K562 (cell line): Measurements from ENCODE around the gene GPR3. TPM values are rescaled to one million over a fixed set of nuclear protein-coding genes. Genes with fewer than 3 reads are reported as not detected.

ENCODE experiments used
- ATAC-seq: fragments of 200-7000 bp; cut with Tn5 transposase; 3 replicates; pipeline ENCODE4 v1.9.1; 2020; ENCODE audit warnings: moderate library complexity
- BruUV-seq: library from RNA; stranded (reverse); fragments of 400-500 nt; replicated peaks from 2 replicates; lab custom pipeline; 2021; lab: Mats Ljungman, UMichigan
- CTCF ChIA-PET: fragments of 300-600 bp; formaldehyde crosslinking; extraction: SDS; loops from one replicate; lab custom pipeline; 2021; ENCODE audit warnings: low intra/inter-chr PET ratio; lab: Yijun Ruan, JAX
- POLR2A ChIA-PET: fragments of 300-600, 350-650 bp; sonication (Branson Sonifier 250); formaldehyde crosslinking; extraction: SDS; loops from one replicate; lab custom pipeline; 2021; ENCODE audit warnings: antibody characterized with exemption, inconsistent platforms; lab: Yijun Ruan, JAX
- DNase-seq, 4 experiments: peaks; one replicate each; pipeline versions ENCODE4 v3.0.0 to v3.0.0-alpha.2; 2011 to 2018; ENCODE audit warnings: low spot score in 3 of 4, mixed read lengths in 3 of 4; ENCODE audit errors: extremely low read depth in 1 of 4
- FAIRE-seq: peaks from 2 replicates; lab custom pipeline; 2011; peaks lifted over from hg19 to GRCh38; lab: Jason Lieb, UNC
- H2AFZ ChIP-seq: 2 replicates; pipeline ENCODE4 v1.6.0; 2011; ENCODE audit warnings: low read depth, low read length, control low read depth, inconsistent platforms
- H3K27ac ChIP-seq: fragments of 200-600 bp; 3 replicates; pipeline ENCODE4 v1.8.0; 2011; ENCODE audit warnings: low read depth, mild to moderate bottlenecking, control low read depth, inconsistent platforms, low read length, moderate library complexity, mixed read lengths; ENCODE audit errors: extremely low read depth
- H3K27me3 ChIP-seq, 2 experiments: fragments of 300-600 bp in 1 of 2; 2 replicates in 1 of 2; 3 replicates in 1 of 2; pipeline versions ENCODE4 v1.6.0 to v1.8.0; 2011; ENCODE audit warnings: inconsistent platforms in 2 of 2, low read length in 2 of 2, mild to moderate bottlenecking in 1 of 2, mixed read lengths in 1 of 2, moderate library complexity in 1 of 2; ENCODE audit not compliant: control insufficient read depth in 2 of 2, insufficient read depth in 2 of 2
- H3K36me3 ChIP-seq: fragments of 300-600 bp; 3 replicates; pipeline ENCODE4 v1.8.0; 2011; ENCODE audit warnings: mild to moderate bottlenecking, low read length, inconsistent platforms; ENCODE audit not compliant: control insufficient read depth, insufficient read depth
- H3K4me1 ChIP-seq, 2 experiments: fragments of 200-600 bp in 1 of 2; replicated peaks in 1 of 2; 2 replicates in 1 of 2; 3 replicates in 1 of 2; pipeline versions ENCODE4 v1.5.1 to v1.8.0; 2011; ENCODE audit warnings: inconsistent platforms in 2 of 2, low read length in 2 of 2, mild to moderate bottlenecking in 1 of 2, mixed read lengths in 1 of 2, moderate library complexity in 1 of 2; ENCODE audit not compliant: control insufficient read depth in 2 of 2, insufficient read depth in 2 of 2
- H3K4me2 ChIP-seq: 2 replicates; pipeline ENCODE4 v1.6.1; 2011; ENCODE audit warnings: low read length, control low read depth, inconsistent platforms, mixed read lengths; ENCODE audit not compliant: insufficient read depth
- H3K4me3 ChIP-seq: fragments of 200-600 bp; sonication (generic), shearing (Covaris generic); 2 replicates; pipeline ENCODE4 v1.5.1; 2016; ENCODE audit warnings: control low read depth, inconsistent platforms
- H3K79me2 ChIP-seq: fragments of 200-600 bp; 3 replicates; pipeline ENCODE4 v1.8.0; 2011; ENCODE audit warnings: low read length, inconsistent platforms; ENCODE audit not compliant: control insufficient read depth, insufficient read depth
- H3K9ac ChIP-seq, 2 experiments: 2 replicates each; pipeline versions ENCODE4 v1.6.0 to v1.6.1; 2011; ENCODE audit warnings: low read depth in 2 of 2, low read length in 2 of 2, control low read depth in 1 of 2, inconsistent platforms in 1 of 2, mild to moderate bottlenecking in 1 of 2, mixed read lengths in 1 of 2; ENCODE audit not compliant: insufficient read depth in 1 of 2
- H3K9me1 ChIP-seq: one replicate; pipeline ENCODE4 v1.6.0; 2011; ENCODE audit warnings: inconsistent platforms, mild to moderate bottlenecking, low read length, moderate library complexity; ENCODE audit not compliant: control insufficient read depth, insufficient read depth
- H3K9me3 ChIP-seq: replicated peaks from 2 replicates; pipeline ENCODE4 v1.5.1; 2011; ENCODE audit warnings: low read depth, low read length, inconsistent platforms; ENCODE audit not compliant: control insufficient read depth, insufficient read depth
- H4K20me1 ChIP-seq: replicated peaks from 2 replicates; pipeline ENCODE4 v1.6.1; 2011; ENCODE audit warnings: low read length, inconsistent platforms, mixed read lengths; ENCODE audit not compliant: control insufficient read depth, insufficient read depth
- C11orf30 ChIP-seq: fragments of 450-650 bp; IDR thresholded peaks from 2 replicates; pipeline ENCODE4 v1.6.1; 2016; ENCODE audit warnings: low read depth, mild to moderate bottlenecking
- FOSL1 ChIP-seq: fragments of 200-800 bp; sonication (Bioruptor generic); conservative IDR thresholded peaks from 2 replicates; pipeline ENCODE4 v1.6.1; 2016; ENCODE audit warnings: missing genetic modification characterization, missing compliant biosample characterization
- JUND ChIP-seq, 2 experiments: IDR thresholded peaks; 2 replicates in 1 of 2; 3 replicates in 1 of 2; pipeline ENCODE4 v1.6.1; 2011; ENCODE audit warnings: borderline replicate concordance in 2 of 2, low read depth in 2 of 2, low read length in 2 of 2, improper control_type of control experiment in 1 of 2, missing biosample characterization in 1 of 2, missing genetic modification characterization in 1 of 2, missing genetic modification reagents in 1 of 2
- KAT8 ChIP-seq: fragments of 450-650 bp; IDR thresholded peaks from 2 replicates; pipeline ENCODE4 v1.6.1; 2016; ENCODE audit warnings: low read depth, mild to moderate bottlenecking
- MAFF ChIP-seq: IDR thresholded peaks from 2 replicates; pipeline ENCODE4 v1.6.1; 2012; ENCODE audit warnings: low read length, improper control_type of control experiment
- MAFK ChIP-seq: IDR thresholded peaks from 2 replicates; pipeline ENCODE4 v1.6.1; 2011; ENCODE audit warnings: low read length, improper control_type of control experiment
- NCOA6 ChIP-seq: fragments of 450-650 bp; IDR thresholded peaks from 2 replicates; pipeline ENCODE4 v1.6.1; 2017; ENCODE audit warnings: mild to moderate bottlenecking
- SIN3B ChIP-seq: fragments of 450-650 bp; IDR thresholded peaks from 2 replicates; pipeline ENCODE4 v1.6.1; 2017; ENCODE audit warnings: low read depth, mild to moderate bottlenecking, moderate library complexity
- TFAP4 ChIP-seq: sonication (generic); formaldehyde crosslinking; IDR thresholded peaks from 2 replicates; pipeline ENCODE4 v1.8.0; 2022; ENCODE audit warnings: missing genetic modification reagents, mild to moderate bottlenecking, moderate library complexity, borderline replicate concordance
- YY1 ChIP-seq, 3 experiments: IDR thresholded peaks; 2 replicates each; pipeline ENCODE4 v1.6.1; 2011; ENCODE audit warnings: low read length in 2 of 3, mild to moderate bottlenecking in 2 of 3, moderate library complexity in 2 of 3, borderline replicate concordance in 1 of 3, control low read depth in 1 of 3, low read depth in 1 of 3; ENCODE audit not compliant: insufficient read depth in 3 of 3, insufficient replicate concordance in 2 of 3, control insufficient read depth in 1 of 3, insufficient read length in 1 of 3; ENCODE audit errors: extremely low read depth in 1 of 3
- ZNF316 ChIP-seq: fragments of 450-650 bp; IDR thresholded peaks from 2 replicates; pipeline ENCODE4 v1.6.1; 2016
- ZNF431 ChIP-seq: sonication (generic); formaldehyde crosslinking; IDR thresholded peaks from 2 replicates; pipeline ENCODE4 v1.8.0; 2022; ENCODE audit warnings: mild to moderate bottlenecking, missing genetic modification reagents
- ZNF717 ChIP-seq: fragments of 250-450 bp; sonication (Bioruptor Pico); IDR thresholded peaks from 2 replicates; pipeline ENCODE4 v1.5.0; 2021
- ZNF766 ChIP-seq: fragments of 200-800 bp; sonication (Bioruptor generic); conservative IDR thresholded peaks from 2 replicates; pipeline ENCODE4 v1.6.1; 2016; ENCODE audit warnings: missing genetic modification characterization, missing compliant biosample characterization
- WGBS: fragments of 100-300 bp; shearing (Covaris generic); methylation state at CpG from one replicate; pipeline ENCODE4 v1.1.6; 2016; ENCODE audit warnings: low coverage, mixed read lengths; ENCODE audit not compliant: insufficient coverage; ENCODE audit errors: missing lambda C conversion rate; 5-methylcytosine and 5-hydroxymethylcytosine counted together
- in situ Hi-C: fragments of 300-500 bp; cut with MboI; formaldehyde crosslinking; loops from 4 replicates; pipeline ENCODE4 v1.15.0; 2018; ENCODE audit warnings: inconsistent platforms, mixed read lengths
- intact Hi-C: fragments of 100-400 bp; cut with micrococcal nuclease; formaldehyde crosslinking; loops from 2 replicates; pipeline ENCODE4 v1.14.2; 2022
- polyA plus RNA-seq, 8 experiments: library from polyadenylated mRNA; depleted of rRNA in 4 of 8; stranded (reverse) in 5 of 8; unstranded in 3 of 8; fragments of >200 nt; fragmentation: Nextera tagmentation in 2 of 8; fragmentation: Illumina TruSeq in 1 of 8; extraction: Ambion mirVana in 2 of 8; extraction: Trizol in 1 of 8; gene quantifications; 2 replicates each; pipeline versions ENCODE4 v1.2.1 to v1.2.3, GENCODE V29; 2011 to 2014; ENCODE audit warnings: inconsistent platforms in 1 of 8, missing spikeins in 1 of 8
- total RNA-seq, 7 experiments: library from RNA; depleted of rRNA in 6 of 7; stranded (reverse); fragments of >200 nt in 6 of 7; fragmentation: Illumina TruSeq in 2 of 7; extraction: Trizol in 2 of 7; gene quantifications; 2 replicates each; pipeline versions ENCODE4 v1.2.1 to v1.2.3, GENCODE V29; 2011 to 2021; ENCODE audit warnings: low replicate concordance in 1 of 7
- TF ChIP-seq, protein P1 (sequence below): fragments of 450-650 bp; IDR thresholded peaks from 2 replicates; pipeline ENCODE4 v1.6.1; 2017; ENCODE audit warnings: antibody characterized with exemption, mild to moderate bottlenecking

Gene GPR3
- total and polyA plus RNA-seq, 9 of the 15 experiments (the other 6 are each of a cell fraction or from before 2014, with no cell fraction given): 0.24 to 11.5 (median 3.7) TPM

GRCh38 chr1:27418326-27419185 is 26.1 kb downstream of the GPR3 start:
- no TSS peak for BruUV-seq
- ChIA-PET CTCF (interaction anchor here (0.7 kb wide), 1 partner anchor 137 kb away, joined by 7 read pairs; no protein-coding TSS in a partner anchor), POLR2A (interaction anchor here (0.6 to 1.2 kb wide), 5 partner anchors 8 to 154 kb away, joined by 3 to 4 read pairs (median 3); no protein-coding TSS in a partner anchor)
- TF ChIP-seq SIN3B (no peak), FOSL1 (tag) (peak; percentile 65), C11orf30 (0 out of 2 replicates have a peak, but pooled peaks have one; percentile 24), ZNF316 (peak; percentile 60; the same call in 1 of the 2 replicates), YY1 (IDR thresholded peaks at IDR 0.05; ENCODE audit: borderline replicate concordance in 1 of 3, control insufficient read depth in 1 of 3, extremely low read depth in 1 of 3, insufficient read depth in 3 of 3, insufficient read length in 1 of 3, insufficient replicate concordance in 2 of 3, low read depth in 1 of 3, low read length in 2 of 3) (peak in 2 of 3 experiments; percentile 81 to 87), ZNF717 (CRISPR knock-in tag) (no peak), NCOA6 (no peak), JUND (IDR thresholded peaks at IDR 0.05; ENCODE audit: borderline replicate concordance, low read depth, low read length) (0 out of 2 replicates have a peak, but pooled peaks have one; percentile 4), JUND (tag; IDR thresholded peaks at IDR 0.05; ENCODE audit: borderline replicate concordance, low read depth, low read length) (no peak; the same call in 2 of the 3 replicates), MAFF (peak; percentile 43; the same call in 1 of the 2 replicates), ZNF766 (CRISPR knock-in tag) (0 out of 2 replicates have a peak, but pooled peaks have one; percentile 14), ZNF431 (CRISPR knock-in tag) (no peak), KAT8 (peak; percentile 78), TFAP4 (CRISPR knock-in tag) (0 out of 2 replicates have a peak, but pooled peaks have one; percentile 27), MAFK (peak; percentile 56)
- TF ChIP-seq, protein P1, sequence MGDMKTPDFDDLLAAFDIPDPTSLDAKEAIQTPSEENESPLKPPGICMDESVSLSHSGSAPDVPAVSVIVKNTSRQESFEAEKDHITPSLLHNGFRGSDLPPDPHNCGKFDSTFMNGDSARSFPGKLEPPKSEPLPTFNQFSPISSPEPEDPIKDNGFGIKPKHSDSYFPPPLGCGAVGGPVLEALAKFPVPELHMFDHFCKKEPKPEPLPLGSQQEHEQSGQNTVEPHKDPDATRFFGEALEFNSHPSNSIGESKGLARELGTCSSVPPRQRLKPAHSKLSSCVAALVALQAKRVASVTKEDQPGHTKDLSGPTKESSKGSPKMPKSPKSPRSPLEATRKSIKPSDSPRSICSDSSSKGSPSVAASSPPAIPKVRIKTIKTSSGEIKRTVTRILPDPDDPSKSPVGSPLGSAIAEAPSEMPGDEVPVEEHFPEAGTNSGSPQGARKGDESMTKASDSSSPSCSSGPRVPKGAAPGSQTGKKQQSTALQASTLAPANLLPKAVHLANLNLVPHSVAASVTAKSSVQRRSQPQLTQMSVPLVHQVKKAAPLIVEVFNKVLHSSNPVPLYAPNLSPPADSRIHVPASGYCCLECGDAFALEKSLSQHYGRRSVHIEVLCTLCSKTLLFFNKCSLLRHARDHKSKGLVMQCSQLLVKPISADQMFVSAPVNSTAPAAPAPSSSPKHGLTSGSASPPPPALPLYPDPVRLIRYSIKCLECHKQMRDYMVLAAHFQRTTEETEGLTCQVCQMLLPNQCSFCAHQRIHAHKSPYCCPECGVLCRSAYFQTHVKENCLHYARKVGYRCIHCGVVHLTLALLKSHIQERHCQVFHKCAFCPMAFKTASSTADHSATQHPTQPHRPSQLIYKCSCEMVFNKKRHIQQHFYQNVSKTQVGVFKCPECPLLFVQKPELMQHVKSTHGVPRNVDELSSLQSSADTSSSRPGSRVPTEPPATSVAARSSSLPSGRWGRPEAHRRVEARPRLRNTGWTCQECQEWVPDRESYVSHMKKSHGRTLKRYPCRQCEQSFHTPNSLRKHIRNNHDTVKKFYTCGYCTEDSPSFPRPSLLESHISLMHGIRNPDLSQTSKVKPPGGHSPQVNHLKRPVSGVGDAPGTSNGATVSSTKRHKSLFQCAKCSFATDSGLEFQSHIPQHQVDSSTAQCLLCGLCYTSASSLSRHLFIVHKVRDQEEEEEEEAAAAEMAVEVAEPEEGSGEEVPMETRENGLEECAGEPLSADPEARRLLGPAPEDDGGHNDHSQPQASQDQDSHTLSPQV: 0 out of 2 replicates have a peak, but pooled peaks have one; percentile 31
- H3K27me3 ChIP-seq: no peaks in the 10 kb centered on the region
- peak in 1 of 4 experiments; percentile 50 for DNase-seq
- ATAC-seq: peak; percentile 42; the same call in 1 of the 3 replicates
- H3K4me3 ChIP-seq: no peak overlapping the region
- H3K79me2 ChIP-seq: peaks cover 28% of the 10 kb centered on the region
- H3K9me3 ChIP-seq: no peaks in the 10 kb centered on the region
- H4K20me1 ChIP-seq: no peaks in the 10 kb centered on the region
- peak overlapping the region; percentile 25; the same call in 2 of the 3 replicates for H3K27ac ChIP-seq
- no peak for FAIRE-seq
- no peaks in the 10 kb centered on the region for H3K9me1 ChIP-seq
- H3K4me2 ChIP-seq: no peak overlapping the region
- no peaks in the 10 kb centered on the region; a peak in 1 of 5 replicates for H3K4me1 ChIP-seq
- intact Hi-C loops (loop anchor here (5.0 kb wide), 2 partner anchors 74 to 189 kb away; partner anchors contain the start of gene WASF2), in situ Hi-C loops (no loop called here)
- H2AFZ ChIP-seq: no peak overlapping the region
- peaks cover 76% of the 10 kb centered on the region for H3K36me3 ChIP-seq
- no peak overlapping the region for H3K9ac ChIP-seq
- WGBS: 64% methylated on average over 14 of the region's 14 CpGs
